Stimulated activated CD4-positive, alpha-beta T cell treated with anti-CD3 and anti-CD28 coated beads, TNF-alpha, amount 100 ng/mL, for 1 hour (primary cell): Measurements from ENCODE around the gene INPP4B.
"Not testable (repeated sequence)": the region's sequence is repeated elsewhere in the genome, so short reads cannot be mapped to it uniquely, and the experiment has no call there.

Source experiments
- DNase-seq, 3 donors: peaks; one replicate each; pipeline ENCODE4 v3.0.0-alpha.2; 2020; ENCODE audit warnings: low read depth in 3 of 3, low spot score in 1 of 3

Gene INPP4B

DNA sequence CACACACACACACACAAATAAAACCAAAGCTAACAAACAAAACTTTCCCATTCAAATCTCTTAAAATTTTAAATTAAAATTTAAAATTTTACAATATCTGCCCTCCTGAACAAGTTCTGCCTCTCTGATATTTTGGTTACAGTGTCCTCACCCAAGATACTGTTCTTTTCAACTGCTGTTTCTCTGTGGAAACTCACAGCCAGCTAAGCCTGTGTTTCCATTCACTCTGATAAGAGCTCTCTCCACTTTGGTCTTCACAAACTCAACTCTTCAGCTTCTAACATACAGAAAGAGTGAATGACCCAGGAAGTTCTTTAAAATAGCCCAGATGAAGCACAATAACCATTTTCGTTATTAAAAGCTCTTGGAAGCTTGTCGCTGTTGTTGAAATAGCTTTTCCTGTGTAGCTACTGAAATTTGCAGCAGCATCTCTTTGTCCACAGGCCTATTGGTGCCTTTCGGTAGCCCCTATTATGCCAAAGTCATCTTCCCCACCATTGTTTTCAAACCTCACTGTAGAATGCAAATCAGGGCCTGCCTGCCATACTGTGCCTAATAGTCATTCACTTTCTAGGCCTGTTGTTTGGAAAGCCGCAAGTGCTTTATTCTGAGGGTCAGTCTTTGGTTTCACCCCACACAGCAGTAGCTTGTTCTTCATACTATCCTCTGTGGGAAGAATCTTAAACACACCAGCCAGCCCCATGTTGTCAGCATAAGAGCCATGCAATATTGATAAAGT is 19.4 kb downstream of the INPP4B start:
- DNase-seq = no peak

DNA sequence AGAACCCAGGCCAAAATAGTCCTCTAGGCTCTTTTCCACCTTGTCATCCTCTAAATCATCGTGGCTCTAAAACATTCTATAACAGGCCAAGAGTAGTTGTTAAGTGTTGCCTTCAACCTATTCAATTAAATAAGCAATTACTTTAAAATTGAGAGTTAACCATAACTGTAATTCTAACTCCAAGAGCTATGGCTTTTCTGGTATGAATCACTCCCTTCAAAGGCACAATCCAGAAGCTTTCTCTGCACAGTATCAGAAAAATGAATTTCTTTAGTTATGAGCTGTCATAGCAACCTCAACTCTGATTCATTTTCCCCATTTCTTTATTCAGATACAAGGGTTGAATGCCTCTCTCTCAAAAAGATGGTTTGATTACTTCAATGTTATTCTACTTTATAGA is 21.7 kb downstream of the INPP4B start:
- no peak for DNase-seq

DNA sequence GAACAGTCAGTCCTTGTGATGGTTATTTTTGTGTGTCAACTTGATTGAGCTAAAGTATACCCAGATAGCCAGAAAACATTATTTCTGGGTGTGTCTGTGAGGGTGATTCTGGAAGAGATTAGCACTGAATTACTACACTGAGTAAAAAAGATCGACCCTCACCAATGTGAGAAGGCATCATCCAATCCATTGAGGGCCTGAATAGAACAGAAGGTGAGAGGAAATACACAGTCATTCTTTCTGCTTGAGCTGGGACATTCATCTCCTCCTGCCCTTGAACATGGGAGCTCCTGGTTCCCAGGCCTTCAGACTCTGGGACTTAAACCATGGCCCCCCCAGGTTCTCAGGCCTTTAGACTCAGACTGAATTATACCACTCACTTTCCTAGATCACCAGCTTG is 22.3 kb downstream of the INPP4B start:
- no peak for DNase-seq

DNA sequence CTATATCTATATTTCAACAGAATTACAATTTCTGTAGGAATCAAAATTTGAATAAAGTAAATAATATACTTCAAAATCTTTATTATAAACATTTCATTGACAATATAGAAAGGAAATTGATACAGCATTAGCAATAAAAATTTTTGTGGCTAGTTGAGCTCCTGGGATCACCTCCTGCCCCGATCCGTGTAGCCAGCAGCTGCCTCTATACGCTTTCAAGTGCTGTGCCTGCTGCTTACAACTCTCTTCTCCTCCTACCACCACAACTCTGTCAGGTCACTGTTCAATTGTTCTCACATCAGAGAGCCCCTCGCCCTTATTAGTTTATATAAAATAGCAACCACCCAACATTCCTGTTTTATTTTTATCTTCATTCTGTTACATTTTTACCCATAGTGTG is 27.6 kb downstream of the INPP4B start:
- no peak for DNase-seq

DNA sequence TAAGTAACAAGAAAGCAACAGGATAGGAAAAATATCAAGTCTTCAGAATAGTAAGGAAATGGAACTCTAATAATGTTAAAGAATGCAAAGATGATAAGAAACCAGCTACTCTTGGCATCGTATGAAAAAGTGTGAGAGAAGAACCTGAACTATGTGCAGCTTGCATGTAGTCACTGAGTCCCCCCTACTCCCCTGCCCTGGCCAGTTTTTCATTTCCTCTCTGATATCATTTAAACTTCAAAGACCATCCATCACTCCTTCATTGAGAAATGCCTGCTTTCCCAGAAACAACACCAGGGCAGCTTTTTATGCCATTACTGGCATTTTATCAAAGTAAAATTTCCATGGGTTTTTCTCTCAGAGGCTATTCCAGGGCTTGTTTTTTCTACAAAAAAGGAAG is 28.1 kb downstream of the INPP4B start:
- DNase-seq = no peak

DNA sequence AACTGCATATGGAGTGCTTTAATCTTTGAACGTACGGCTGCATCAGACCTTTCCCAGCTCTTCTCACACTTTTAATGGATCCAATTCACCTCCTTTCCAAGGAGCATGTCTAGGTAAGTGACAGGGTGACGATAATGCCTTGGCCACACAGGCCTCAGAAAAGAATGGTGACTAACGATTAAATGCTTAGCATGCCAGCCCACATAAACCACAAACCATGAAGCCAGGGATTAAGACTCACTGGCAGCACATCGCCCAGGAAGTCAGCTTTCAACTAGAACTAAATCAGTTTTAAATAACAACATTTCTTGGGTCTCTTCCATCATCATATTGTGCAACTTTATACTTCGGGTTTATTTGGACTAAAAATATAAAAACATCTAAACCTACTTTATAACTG is 28.7 kb downstream of the INPP4B start:
- no peak for DNase-seq

DNA sequence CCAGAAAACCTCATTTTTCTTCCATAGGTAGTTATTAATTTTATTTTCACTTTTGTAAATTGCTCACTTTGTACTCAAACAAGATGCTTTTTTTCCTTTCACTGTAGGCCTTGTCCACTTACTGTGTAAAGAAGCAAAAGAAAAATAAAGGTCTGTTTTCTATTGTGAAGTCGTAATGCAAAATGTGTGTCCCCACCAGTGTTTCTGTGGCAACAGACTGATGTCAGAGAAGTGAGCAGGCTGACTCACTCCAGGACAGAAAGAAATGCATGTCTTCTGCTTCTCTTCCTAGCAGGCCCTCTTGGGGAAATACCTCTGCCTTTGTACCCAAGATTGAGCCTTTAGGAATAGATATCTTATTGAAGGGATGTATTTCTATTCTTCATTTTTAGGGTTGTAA is 30.3 kb downstream of the INPP4B start:
- DNase-seq = no peak

DNA sequence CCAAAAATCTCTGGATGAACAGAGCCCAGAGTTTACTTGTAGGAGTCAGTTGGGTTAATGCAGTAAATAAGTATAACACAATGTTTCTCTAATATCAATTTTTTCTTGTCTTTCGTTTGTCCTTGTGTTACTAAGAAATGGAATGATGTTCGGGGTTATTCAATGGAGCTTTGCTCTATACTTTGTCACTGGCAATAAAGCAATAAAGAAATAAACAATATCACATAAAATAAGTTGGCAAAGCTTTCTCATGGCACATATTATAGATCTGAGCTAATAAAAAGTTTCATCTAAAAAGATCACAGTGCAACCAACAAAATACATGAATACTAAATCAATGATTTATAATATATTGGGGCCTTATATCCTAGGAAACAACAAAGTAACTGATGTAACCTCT is 32.7 kb downstream of the INPP4B start:
- no peak for DNase-seq

DNA sequence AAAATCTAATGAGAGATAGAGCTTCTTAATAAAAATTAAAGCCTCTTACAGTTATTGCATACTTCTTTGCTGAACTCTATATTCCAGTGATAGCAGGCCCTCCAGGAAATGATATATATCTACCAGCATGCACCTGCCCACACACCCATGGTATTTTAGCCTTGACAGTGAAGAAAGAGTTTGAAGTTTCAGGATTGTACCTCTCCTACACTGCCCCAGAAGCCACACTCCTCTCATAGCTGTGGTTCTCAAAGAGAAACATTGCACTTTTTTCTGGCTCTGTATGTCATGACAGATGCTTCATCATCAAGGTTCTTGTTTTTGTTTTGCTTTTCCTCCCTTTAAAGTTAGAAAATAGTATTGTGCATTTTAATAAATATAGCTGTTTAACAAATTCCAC is 34.0 kb downstream of the INPP4B start:
- no peak for DNase-seq

DNA sequence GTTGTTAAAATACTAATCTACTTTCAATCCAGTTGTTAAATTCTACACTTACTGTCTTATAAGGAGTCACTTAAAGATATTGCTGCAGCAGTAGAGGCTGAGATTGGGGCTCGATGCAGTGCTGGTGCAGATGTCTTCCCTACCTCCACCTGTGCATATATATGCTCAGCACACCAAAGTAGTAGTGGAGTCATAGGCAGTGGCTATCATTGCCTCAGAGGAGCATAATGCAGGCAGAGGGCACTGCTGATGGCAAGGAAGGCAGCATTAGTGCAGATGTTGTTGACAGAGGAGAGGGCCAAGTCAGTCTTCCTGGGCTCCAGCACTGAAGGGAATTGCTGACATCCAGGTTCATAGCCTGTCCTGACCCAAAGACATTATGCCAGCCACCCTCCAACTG is 35.1 kb downstream of the INPP4B start:
- DNase-seq = no peak

DNA sequence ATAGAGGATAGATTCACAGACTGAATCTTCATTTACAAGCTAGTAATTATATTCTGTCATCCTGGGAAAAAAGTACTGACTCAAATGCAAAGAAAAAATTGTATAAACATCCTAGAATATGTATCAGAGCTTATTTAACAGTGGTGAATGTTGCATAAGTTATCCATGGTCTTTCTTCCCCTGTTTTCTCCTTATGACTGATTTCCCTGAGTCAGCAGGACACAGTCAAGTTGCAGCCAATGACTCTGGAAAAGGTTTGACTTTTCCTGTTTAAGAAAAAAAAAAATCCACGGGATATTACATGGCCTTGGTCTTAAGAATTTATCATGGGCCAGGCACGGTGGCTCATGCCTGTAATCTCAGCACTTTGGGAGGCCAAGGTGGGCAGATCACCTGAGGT is 36.5 kb downstream of the INPP4B start:
- DNase-seq = no peak

DNA sequence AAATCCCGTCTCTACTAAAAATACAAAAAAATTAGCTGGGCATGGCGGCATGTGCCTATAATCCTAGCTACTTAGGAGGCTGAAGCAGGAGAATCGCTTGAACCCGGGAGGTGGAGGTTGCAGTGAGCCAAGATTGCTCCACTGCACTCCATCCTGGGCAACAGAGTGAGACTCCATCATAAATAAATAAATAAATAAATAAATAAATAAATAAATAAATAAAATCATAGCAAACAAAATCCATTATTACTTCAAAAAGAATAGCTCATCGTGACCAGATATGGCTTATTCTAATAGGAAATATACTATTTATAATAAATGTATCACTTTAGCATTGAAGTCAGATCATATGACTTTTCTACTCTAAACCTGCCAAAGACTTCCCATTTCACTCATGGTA is 42.2 kb downstream of the INPP4B start:
- not testable (repeated sequence) for DNase-seq

DNA sequence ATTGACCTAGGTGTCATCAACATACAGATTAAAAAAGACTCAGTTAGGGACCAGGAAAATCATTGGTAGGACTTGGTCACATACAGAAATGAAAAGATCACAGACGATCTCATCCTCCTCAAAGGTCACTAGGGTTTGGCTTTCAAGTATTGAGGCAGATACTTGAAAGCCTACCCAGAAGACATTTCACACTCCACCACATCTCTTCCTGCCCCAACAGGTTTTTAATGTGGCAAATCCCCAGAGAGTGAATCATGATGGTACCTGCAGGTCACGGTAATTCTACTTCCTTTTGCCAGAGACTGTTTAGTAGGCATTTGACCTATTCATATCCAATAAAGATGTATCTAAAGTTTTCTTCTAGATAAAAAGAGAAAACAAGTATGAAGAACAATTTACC is 44.1 kb downstream of the INPP4B start:
- no peak for DNase-seq

DNA sequence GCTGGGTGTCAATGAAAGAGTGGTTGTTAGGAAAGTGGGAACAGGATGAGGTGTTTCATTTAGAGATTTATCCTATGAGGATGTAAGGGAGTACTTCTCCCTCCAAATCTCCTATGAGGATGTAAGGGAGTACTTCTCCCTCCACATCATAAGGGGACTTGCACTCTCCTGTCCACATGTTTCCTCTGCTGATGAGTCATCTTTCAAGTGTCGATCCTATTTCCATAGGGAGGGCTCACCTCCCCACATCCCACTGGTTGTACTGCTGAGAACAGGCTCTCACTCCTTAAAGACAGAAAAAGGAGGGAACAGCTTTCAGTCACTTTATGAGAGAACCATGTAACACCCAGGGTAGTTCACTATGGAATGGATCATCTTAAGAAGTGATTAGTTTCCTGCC is 65.0 kb downstream of the INPP4B start:
- DNase-seq = no peak

DNA sequence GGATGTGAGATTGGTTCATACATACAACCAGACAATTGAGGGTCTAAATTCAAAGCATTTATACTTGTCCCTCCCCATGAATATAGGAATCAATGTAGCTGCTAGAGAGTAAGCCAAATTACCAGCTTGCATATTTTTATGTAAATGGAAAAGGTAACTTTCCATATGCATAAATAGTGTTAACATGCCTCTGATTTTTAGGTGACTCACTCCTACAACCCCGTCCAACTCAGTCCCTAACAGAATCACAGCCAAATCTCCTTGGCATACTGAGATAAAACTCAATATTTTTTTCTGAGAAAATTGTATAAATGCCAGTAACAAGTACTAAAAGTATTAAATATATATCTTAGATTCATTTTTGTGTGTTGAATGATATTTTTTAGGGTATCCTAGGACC is 67.2 kb downstream of the INPP4B start:
- no peak for DNase-seq

DNA sequence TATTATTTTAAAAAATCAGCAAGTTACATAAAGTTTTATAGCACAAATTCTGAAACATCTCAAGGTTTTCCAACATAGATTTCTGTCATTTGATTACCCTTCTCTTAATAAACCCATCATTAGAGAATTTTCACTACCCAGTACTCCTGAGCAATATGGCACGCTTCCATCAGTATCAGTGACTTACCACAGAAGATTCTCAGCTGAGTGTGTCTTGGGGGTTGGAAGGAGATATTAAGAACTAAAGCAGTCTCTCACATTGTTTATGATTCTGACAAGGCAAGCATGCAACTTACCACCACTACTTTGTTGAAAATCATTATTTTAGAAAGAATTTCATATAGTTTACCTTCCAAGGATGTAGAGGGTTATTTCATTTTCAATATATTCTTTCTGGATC is 67.7 kb downstream of the INPP4B start:
- no peak for DNase-seq

DNA sequence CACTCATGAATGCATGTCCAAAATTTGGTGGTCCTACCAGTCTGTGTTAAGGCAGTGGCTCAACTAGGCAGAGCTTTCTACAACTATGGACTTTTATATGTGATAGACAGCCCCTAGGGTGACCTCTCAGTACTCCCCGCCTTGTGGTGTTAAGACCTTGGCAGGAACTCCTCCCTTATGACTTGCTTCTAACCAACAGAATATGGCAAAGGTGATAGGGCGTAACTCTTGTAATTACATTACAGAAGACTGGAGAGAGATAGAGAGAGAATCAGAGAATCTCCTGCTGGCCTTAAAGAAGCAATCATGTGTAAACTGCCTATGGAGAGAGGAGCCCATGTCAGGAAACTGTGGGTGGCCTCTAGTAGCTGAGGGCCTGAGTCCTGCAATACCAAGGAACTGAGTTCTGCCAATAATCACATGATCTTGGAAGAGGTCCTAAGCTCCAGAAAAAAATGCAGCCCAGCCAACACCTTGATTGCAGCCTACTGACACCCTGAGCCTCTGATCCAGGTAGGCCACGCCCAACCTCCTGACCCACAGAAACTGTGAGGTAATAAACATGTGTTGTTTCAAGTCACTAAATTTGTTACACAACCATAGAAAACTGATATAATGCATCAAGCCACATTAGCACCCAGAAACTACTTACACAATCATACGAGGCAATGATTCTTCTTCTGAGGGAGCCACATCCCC is 68.9 kb downstream of the INPP4B start:
- DNase-seq = no peak

DNA sequence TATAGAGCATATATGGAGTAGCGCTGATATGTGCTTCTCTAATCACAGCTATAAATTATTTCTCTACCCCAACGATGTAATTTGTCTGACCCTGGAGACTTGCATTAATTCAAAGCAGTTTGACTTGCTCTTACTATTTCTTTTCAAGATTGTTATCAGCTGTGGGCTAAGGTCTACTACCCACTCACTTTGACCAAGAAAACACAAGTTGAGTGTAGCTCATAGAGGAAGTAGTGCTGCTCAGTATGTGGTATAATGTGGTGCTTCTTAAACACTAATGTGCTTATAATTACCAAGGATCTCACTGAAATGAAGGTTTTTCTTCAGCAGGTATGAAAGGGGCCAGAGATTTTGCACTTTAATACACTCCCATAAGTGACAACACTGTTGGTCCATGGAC is 70.1 kb downstream of the INPP4B start:
- no peak for DNase-seq

DNA sequence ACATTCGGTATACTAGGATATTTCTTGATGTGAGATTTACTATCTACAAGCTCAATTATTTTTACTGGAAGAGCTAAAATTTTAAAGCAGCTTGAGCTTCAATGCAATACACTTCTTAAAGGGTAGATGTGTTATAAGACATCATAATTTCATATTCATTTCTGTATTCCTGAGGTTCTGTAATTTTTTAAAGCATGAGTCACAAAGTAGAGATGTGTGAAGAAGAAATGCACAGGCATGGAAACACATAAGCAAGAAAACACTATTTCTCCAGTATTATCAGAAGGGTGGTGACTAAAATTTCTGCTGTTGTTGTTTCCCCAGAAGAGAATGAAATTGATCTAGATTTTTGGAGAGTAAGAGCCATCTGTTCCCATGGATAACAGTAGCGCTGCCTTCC is 72.6 kb downstream of the INPP4B start:
- no peak for DNase-seq

DNA sequence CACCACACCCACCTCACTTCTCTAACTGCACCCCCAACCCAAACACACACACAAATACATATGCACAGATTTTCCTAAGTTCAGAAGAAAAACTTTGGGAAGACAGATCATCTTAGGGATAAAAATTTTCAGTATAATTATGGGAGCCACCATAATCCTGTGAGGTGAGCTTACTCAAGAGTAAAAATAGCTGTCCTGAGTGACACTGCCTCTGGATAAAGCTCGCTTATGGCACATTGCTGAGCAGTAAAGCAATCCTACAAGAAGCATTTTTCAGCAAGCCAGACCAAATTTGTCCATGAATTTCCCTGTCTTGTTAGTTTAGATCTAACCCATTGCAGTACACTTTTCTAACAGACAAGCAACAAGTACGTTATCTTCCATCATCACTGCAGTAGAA is 83.8 kb downstream of the INPP4B start:
- no peak for DNase-seq

DNA sequence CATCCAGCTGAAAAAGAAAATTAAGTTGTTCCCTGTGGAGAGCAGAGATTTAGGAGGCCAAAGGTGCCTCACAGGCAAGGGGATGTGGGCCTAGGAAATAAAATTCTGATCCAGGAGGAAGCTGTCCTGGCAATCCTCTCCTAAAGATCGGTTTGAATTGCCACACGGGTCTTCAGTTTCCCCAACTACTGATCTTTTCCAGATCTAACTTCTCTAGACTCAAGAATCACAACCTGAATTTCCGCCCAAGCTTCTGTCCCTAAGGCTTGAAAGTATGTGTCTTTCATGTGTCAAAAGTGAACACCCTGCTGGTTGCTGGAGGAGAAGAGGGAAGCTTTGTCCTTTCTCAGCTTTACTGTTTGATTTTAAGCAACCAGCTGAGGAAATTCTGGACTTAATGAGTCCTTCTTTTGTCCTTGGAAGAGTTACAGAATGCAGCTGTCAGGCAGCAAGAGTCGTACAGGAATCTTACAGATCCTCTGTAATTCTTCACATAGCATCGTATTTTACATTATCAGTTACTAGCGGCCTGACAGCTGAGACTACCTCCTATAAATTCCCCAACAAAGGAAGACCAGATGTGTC is 93.8 kb downstream of the INPP4B start:
- no peak for DNase-seq

DNA sequence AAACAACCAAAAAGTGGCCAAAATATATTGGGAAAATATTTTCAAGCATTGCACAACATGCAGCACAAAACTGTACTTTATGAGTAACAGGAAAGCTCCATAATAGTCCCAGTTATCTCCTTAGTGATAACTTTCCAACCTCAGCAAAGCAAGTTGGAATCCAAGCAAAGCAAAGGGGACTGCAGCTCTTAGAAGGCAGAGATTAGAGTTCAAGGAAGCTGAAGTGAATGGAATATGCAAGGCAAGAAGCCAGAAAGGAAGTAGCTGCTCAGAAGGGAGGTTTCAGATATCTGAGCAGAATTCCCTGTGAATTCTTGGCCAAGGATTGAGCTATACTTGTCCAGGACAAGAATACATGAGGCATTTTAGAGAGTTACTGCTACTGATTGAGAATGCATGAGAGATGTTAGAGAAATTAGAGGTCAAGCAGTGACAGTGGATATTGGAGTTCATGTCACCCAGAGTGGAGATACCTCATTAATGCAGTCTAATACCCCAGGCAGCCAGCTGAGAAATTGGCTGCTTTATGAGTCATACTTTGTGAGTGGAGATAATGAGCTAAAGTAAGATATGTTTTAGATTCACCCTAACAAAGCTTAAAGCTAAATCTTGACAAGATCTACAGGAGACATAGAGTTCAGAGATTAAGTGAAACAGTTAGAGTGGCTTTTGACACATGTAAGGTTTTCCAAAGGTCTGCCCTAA is 102.8 kb downstream of the INPP4B start:
- no peak for DNase-seq
